Gastroesophageal sphincter (tissue), 3 donors: ENCODE data around the gene MTG2.

ENCODE experiments used
- CTCF ChIP-seq, 4 experiments: fragments of 200-600 bp in 2 of 4; fragments of 450-650 bp in 2 of 4; sonication (generic) in 1 of 4; IDR thresholded peaks; one replicate each; pipeline ENCODE4 v1.5.1; 2017 to 2019; ENCODE audit warnings: antibody characterized with exemption in 4 of 4, mild to moderate bottlenecking in 2 of 4, moderate library complexity in 2 of 4
- POLR2A ChIP-seq, 2 donors: fragments of 450-650 bp; IDR thresholded peaks; one replicate each; pipeline ENCODE4 v1.6.1; 2017; ENCODE audit warnings: antibody characterized with exemption in 2 of 2, mild to moderate bottlenecking in 2 of 2, moderate library complexity in 1 of 2
- POLR2AphosphoS5 ChIP-seq: sonication (generic); formaldehyde crosslinking; IDR thresholded peaks from one replicate; pipeline ENCODE4 v1.6.1; 2017; ENCODE audit warnings: antibody characterized with exemption

- TF ChIP-seq CTCF (IDR thresholded peaks at IDR 0.05) (no peak), POLR2AphosphoS5 (no peak), POLR2A (IDR thresholded peaks at IDR 0.05) (no peak)
Measured at GRCh38 chr20:62146019-62146755, 36.6 kb upstream of the MTG2 start.
